HEK293T (cell line): ENCODE data around the gene DHRSX.
"Not testable (repeated sequence)": the region's sequence is repeated elsewhere in the genome, so short reads cannot be mapped to it uniquely, and the experiment has no call there.

ENCODE experiments used
- CTCF ChIA-PET: fragments of 350-600 bp; formaldehyde crosslinking; extraction: SDS; loops from one replicate; lab custom pipeline; 2021; ENCODE audit warnings: antibody characterized with exemption, inconsistent platforms; lab: Yijun Ruan, JAX
- POLR2A ChIA-PET: fragments of 350-600 bp; formaldehyde crosslinking; extraction: SDS; loops from one replicate; lab custom pipeline; 2020; ENCODE audit warnings: antibody characterized with exemption, inconsistent platforms; lab: Yijun Ruan, JAX
- DNase-seq: peaks from one replicate; pipeline ENCODE4 v3.0.0; 2012; ENCODE audit warnings: mixed read lengths; ENCODE audit errors: extremely low spot score
- ARNT ChIP-seq: fragments of 450-650 bp; IDR thresholded peaks from 2 replicates; pipeline ENCODE4 v1.6.1; 2017; ENCODE audit warnings: mild to moderate bottlenecking
- BHLHE40 ChIP-seq: fragments of 450-650 bp; IDR thresholded peaks from 2 replicates; pipeline ENCODE4 v1.6.1; 2016; ENCODE audit warnings: mild to moderate bottlenecking, moderate library complexity, borderline replicate concordance
- CTBP1 ChIP-seq: fragments of 450-650 bp; IDR thresholded peaks from 2 replicates; pipeline ENCODE4 v1.6.1; 2016; ENCODE audit warnings: borderline replicate concordance
- ELF4 ChIP-seq: fragments of 450-650 bp; IDR thresholded peaks from 2 replicates; pipeline ENCODE4 v1.6.1; 2017; ENCODE audit warnings: antibody characterized with exemption
- FOXA1 ChIP-seq: fragments of 450-650 bp; IDR thresholded peaks from 2 replicates; pipeline ENCODE4 v1.6.1; 2016; ENCODE audit warnings: mild to moderate bottlenecking
- FOXK2 ChIP-seq: fragments of 450-650 bp; IDR thresholded peaks from 2 replicates; pipeline ENCODE4 v1.6.1; 2016; ENCODE audit warnings: mild to moderate bottlenecking
- FOXM1 ChIP-seq: fragments of 450-650 bp; IDR thresholded peaks from 2 replicates; pipeline ENCODE4 v1.6.1; 2017; ENCODE audit warnings: mild to moderate bottlenecking, borderline replicate concordance
- HDGF ChIP-seq: fragments of 450-650 bp; IDR thresholded peaks from 2 replicates; pipeline ENCODE4 v1.6.1; 2017; ENCODE audit warnings: antibody characterized with exemption, borderline replicate concordance
- L3MBTL2 ChIP-seq: fragments of 450-650 bp; conservative IDR thresholded peaks from 2 replicates; pipeline ENCODE4 v1.6.1; 2016; ENCODE audit warnings: mild to moderate bottlenecking
- LEF1 ChIP-seq: fragments of 450-650 bp; IDR thresholded peaks from 2 replicates; pipeline ENCODE4 v1.6.1; 2017; ENCODE audit warnings: mild to moderate bottlenecking, borderline replicate concordance
- NFRKB ChIP-seq: fragments of 450-650 bp; IDR thresholded peaks from 2 replicates; pipeline ENCODE4 v1.6.1; 2016; ENCODE audit warnings: mild to moderate bottlenecking, moderate library complexity
- SP1 ChIP-seq: fragments of 450-650 bp; IDR thresholded peaks from 2 replicates; pipeline ENCODE4 v1.6.1; 2017
- SUZ12 ChIP-seq: fragments of 450-650 bp; IDR thresholded peaks from 2 replicates; pipeline ENCODE4 v1.6.1; 2016; ENCODE audit warnings: mild to moderate bottlenecking
- TARDBP ChIP-seq: fragments of 450-650 bp; IDR thresholded peaks from 2 replicates; pipeline ENCODE4 v1.6.1; 2016
- ZNF384 ChIP-seq: fragments of 450-650 bp; IDR thresholded peaks from 2 replicates; pipeline ENCODE4 v1.6.1; 2016
- TF ChIP-seq, protein P1 (sequence below): fragments of 450-650 bp; IDR thresholded peaks from 2 replicates; pipeline ENCODE4 v1.6.1; 2016

Gene DHRSX

DNA sequence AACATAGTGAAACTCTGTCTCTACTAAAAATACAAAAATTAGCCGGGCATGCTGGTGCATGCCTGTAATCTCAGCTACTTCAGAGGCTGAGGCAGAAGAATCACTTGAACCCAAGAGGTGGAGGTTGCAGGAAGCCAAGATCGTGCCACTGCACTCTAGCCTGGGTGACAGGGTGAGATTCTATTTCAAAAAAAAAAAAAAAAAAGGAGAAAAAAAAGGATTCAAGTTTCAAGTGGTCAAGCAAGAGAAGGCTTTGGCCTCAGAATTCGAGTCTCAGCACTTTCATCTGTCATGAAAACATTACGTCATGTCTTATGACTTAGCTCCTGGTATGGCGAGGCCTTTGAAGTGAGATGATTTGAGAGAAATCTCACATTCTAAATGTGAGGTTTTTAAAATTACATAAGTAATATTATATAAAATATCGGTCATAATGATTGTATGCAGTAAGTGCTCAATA lies 21.2 kb upstream of the DHRSX start:
- no peak for DNase-seq
- ChIA-PET POLR2A (no interaction called here), CTCF (no interaction called here)
- TF ChIP-seq TARDBP (no peak), L3MBTL2 (no peak), FOXK2 (no peak), ARNT (no peak), SUZ12 (no peak), LEF1 (no peak)
- TF ChIP-seq, protein P1, sequence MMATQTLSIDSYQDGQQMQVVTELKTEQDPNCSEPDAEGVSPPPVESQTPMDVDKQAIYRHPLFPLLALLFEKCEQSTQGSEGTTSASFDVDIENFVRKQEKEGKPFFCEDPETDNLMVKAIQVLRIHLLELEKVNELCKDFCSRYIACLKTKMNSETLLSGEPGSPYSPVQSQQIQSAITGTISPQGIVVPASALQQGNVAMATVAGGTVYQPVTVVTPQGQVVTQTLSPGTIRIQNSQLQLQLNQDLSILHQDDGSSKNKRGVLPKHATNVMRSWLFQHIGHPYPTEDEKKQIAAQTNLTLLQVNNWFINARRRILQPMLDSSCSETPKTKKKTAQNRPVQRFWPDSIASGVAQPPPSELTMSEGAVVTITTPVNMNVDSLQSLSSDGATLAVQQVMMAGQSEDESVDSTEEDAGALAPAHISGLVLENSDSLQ: no peak

DNA sequence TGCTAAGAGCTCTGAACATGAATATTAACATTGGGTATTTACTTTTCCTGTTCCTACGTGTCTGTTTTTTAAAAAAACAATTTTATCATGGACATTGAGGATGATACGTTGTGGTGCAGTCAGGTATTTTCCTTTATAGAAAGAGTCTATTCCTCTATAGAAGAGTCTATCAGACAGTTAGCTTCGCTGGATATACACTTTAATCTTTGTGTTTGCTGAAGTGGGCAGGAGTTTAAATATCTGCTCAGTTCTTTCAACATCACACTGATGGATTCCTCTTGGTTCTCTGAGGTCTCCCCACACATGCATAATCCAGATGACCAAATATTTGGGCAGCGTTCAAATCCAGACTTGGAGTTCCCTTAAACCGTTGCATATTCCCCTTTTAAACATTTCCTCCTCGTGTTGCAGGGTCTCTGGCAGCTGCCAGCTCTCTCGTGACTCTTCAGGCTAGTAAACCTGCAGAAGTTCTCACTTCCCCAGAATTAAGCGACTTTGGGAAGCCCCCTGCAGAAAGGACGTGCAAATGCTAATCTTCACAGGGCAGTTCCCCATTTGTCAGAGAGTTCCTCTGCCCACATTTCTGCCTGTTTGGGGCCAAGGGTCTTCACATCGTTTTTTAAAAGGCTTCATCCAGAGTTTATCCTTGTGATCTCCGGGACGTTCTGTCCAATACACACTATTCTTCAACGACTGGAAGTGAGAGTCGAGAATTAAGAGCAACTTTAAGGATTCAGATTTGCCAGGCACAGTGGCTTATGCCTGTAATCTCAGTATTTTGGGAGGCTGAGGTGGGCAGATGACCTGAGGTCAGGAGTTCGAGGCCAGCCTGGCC lies 20.5 kb upstream of the DHRSX start:
- TF ChIP-seq BHLHE40 (no peak), TARDBP (no peak), SUZ12 (no peak), FOXK2 (no peak)
- CTCF ChIA-PET: no interaction called here
- no peak for DNase-seq
- POLR2A ChIA-PET: no interaction called here

DNA sequence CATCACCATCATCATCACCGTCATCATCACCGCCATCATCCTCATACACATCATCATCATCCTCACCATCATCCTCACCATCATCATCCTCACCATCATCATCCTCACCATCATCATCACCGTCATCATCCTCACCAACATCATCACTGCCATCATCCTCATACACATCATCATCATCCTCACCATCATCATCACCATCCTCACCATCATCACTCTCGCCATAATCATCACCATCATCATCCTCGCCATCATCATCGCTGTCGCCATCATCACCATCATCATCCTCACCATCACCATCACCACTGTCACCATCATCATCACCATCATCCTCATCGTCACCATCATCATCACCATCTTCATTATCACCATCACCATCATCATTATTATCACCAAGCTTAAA lies 19.8 kb upstream of the DHRSX start:
- CTCF ChIA-PET: no interaction called here
- POLR2A ChIA-PET: no interaction called here

DNA sequence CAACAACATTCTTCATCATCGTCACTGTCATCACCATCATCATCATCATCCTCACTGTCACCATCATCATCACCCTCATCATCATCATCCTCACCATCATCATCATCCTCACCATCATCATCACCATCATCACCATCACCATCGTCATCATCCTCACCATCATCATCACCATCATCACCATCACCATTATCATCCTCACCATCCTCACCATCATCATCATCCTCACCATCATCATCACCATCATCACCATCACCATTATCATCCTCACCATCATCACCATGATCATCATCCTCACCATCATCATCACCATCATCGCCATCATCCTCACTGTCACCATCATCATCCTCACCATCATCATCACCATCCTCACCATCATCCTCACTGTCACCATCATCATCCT lies 18.9 kb upstream of the DHRSX start:
- DNase-seq, POLR2A ChIA-PET, CTCF ChIA-PET: not testable (repeated sequence)
- TF ChIP-seq TARDBP: 0 out of 2 replicates have a peak, but pooled peaks have one; percentile 36

More for the DNA sequence above, 19.8 kb upstream of the DHRSX start:
- DNase-seq: no peak
- TF ChIP-seq CTBP1: peak; percentile 56; the same call in 1 of the 2 replicates
- TF ChIP-seq LEF1: no peak

DNA sequence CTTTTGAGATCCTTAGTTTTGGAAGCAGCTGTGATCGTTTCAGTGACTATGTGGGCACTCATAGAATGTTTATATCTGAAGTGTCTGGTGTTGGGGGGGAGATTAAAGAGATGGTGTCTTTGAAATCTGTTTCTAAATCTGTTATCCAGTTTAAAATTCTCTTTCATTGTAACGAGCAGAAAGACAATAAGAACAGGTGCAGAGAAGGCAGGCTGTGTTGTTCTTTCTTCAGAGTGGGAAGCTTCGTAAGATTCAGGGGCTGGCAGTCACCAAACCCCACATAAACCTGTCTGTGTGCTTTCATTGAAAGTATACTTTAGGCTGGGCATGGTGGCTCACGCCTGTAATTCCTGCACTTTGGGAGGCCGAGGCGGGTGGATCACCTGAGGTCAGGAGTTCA lies 16.3 kb upstream of the DHRSX start:
- TF ChIP-seq ELF4 (no peak), L3MBTL2 (no peak)
- ChIA-PET CTCF (no interaction called here), POLR2A (no interaction called here)
- no peak for DNase-seq

DNA sequence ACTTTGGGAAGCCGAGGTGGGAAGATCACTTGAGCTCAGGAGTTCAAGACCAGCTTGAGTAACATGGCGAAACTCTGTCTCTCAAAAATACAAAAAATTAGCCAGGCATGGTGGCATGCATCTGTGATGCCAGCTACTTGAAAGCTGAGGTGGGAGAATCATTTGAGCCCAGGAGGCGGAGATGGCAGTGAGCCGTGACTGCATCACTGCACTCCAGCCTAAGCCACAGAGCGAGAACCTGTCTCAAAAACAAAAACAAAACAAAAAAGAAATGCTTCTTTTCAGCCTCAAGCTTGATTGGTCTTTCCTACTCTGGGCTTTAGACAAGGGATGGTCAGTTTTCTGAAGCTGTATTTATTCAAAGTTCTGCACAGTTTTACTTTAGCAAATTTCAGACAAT lies 15.8 kb upstream of the DHRSX start:
- ChIA-PET POLR2A (no interaction called here), CTCF (no interaction called here)
- no peak for TF ChIP-seq FOXM1
- no peak for TF ChIP-seq ELF4
- TF ChIP-seq HDGF: no peak
- no peak for DNase-seq

DNA sequence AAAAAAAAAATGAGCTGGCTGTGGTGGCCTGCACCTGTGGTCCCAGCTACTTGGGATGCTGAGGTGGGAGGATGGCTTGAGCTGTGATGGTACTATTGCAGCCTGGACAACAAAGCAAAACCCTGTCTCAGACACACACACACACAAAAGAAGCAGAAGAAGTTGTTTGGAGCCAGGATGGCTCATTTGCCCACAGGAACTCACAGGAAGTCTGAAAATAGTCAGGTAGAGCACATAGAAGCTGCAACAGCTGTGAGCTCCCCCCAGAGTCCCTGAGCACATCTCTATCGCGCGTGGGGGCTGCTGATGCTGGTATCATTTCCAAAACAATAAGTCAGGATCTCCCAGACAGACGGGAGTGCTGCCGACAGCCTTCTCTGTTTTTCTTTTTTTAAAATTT lies 13.4 kb upstream of the DHRSX start:
- TF ChIP-seq L3MBTL2 (no peak), FOXK2 (no peak), ELF4 (no peak), CTBP1 (no peak), SP1 (no peak), ZNF384 (no peak), HDGF (no peak), FOXA1 (no peak), SUZ12 (no peak), LEF1 (no peak), ARNT (no peak), FOXM1 (no peak), TARDBP (no peak), BHLHE40 (no peak), NFRKB (no peak)
- TF ChIP-seq, protein P1: no peak
- ChIA-PET POLR2A (no interaction called here), CTCF (no interaction called here)
- no peak for DNase-seq

DNA sequence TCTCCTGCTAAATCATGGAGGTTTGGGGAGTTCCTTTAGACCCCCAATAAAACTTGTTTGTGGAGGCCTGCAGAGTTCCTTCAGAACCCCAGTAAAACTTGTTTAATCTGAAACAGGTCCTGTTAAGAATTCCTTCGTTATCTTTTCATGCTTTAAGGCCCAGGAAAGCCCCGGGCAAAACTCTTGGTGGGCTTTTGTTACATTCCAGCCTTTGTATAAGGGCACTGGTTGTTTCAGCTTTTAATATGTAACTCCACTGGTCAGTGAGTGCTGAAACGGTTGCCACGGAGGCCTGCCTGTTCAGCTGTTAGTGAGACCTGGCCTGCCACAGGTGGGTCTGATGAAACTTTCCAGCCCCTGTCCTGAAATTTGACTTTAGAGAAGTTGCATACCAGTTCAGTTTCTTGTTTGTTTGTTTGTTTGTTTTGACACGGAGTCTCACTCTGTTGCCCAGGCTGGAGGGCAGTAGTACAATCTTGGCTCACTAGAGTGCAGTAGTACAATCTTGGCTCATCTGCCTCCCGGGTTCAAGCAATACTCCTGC lies 12.4 kb upstream of the DHRSX start:
- ChIA-PET POLR2A (no interaction called here), CTCF (no interaction called here)
- no peak for DNase-seq
- no peak for TF ChIP-seq ARNT
- TF ChIP-seq LEF1: no peak
- no peak for TF ChIP-seq ELF4
- no peak for TF ChIP-seq L3MBTL2
- no peak for TF ChIP-seq CTBP1
- no peak for TF ChIP-seq NFRKB
- TF ChIP-seq, protein P1: no peak
- no peak for TF ChIP-seq FOXM1
- TF ChIP-seq FOXK2: no peak
- no peak for TF ChIP-seq SUZ12
- no peak for TF ChIP-seq FOXA1
- TF ChIP-seq TARDBP: no peak
- no peak for TF ChIP-seq HDGF
- TF ChIP-seq BHLHE40: no peak
- no peak for TF ChIP-seq SP1
- no peak for TF ChIP-seq ZNF384
